Loucy (cell line): ENCODE measurements around the gene KCTD6.

Experiments used
- H2AFZ ChIP-seq: fragments of 200-600 bp; sonication (generic); 2 replicates; pipeline ENCODE4 v1.6.0; 2016; ENCODE audit warnings: antibody characterized with exemption, mild to moderate bottlenecking, low read length, moderate library complexity
- H3F3A ChIP-seq: fragments of 200-600 bp; 2 replicates; pipeline ENCODE4 v1.6.0; 2016; ENCODE audit warnings: antibody characterized with exemption, low read depth, mild to moderate bottlenecking
- H3K27me3 ChIP-seq: fragments of 200-600 bp; sonication (generic); 2 replicates; pipeline ENCODE4 v1.6.1; 2014; ENCODE audit warnings: low read length, mild to moderate bottlenecking; ENCODE audit not compliant: insufficient read depth, poor library complexity, severe bottlenecking
- H3K36me3 ChIP-seq: fragments of 200-600 bp; sonication (generic); 2 replicates; pipeline ENCODE4 v1.6.1; 2016; ENCODE audit warnings: low read length; ENCODE audit not compliant: insufficient read depth
- H3K4me1 ChIP-seq: fragments of 200-600 bp; sonication (generic); 2 replicates; pipeline ENCODE4 v1.5.1; 2014; ENCODE audit warnings: low read length, mild to moderate bottlenecking; ENCODE audit not compliant: insufficient read depth, poor library complexity, severe bottlenecking
- H3K4me2 ChIP-seq: fragments of 200-600 bp; sonication (generic); 2 replicates; pipeline ENCODE4 v1.6.0; 2014; ENCODE audit warnings: antibody characterized with exemption, low read length, low read depth, mild to moderate bottlenecking; ENCODE audit not compliant: poor library complexity, severe bottlenecking
- H3K4me3 ChIP-seq: fragments of 200-600 bp; sonication (generic); 2 replicates; pipeline ENCODE4 v1.5.1; 2014; ENCODE audit warnings: low read length, mild to moderate bottlenecking, mixed read lengths; ENCODE audit not compliant: poor library complexity, severe bottlenecking
- H3K79me2 ChIP-seq: fragments of 200-600 bp; sonication (generic); 2 replicates; pipeline ENCODE4 v1.6.1; 2014; ENCODE audit warnings: low read length; ENCODE audit not compliant: insufficient read depth
- H3K9ac ChIP-seq: fragments of 200-600 bp; sonication (generic); 2 replicates; pipeline ENCODE4 v1.6.0; 2014; ENCODE audit warnings: mild to moderate bottlenecking, low read depth, low read length, moderate library complexity; ENCODE audit not compliant: poor library complexity, severe bottlenecking
- H3K9me2 ChIP-seq: fragments of 200-600 bp; sonication (generic); replicated peaks from 2 replicates; pipeline ENCODE4 v1.6.1; 2016; ENCODE audit warnings: low read depth, low read length, mixed read lengths
- H3K9me3 ChIP-seq: fragments of 200-600 bp; sonication (generic); 2 replicates; pipeline ENCODE4 v1.6.1; 2014; ENCODE audit warnings: mild to moderate bottlenecking, antibody characterized with exemption, low read length, low read depth; ENCODE audit not compliant: insufficient read depth
- H4K20me1 ChIP-seq: fragments of 200-600 bp; sonication (generic); 2 replicates; pipeline ENCODE4 v1.6.0; 2014; ENCODE audit warnings: antibody characterized with exemption, low read length, mild to moderate bottlenecking; ENCODE audit not compliant: insufficient read depth, poor library complexity, severe bottlenecking
- CTCF ChIP-seq: fragments of 200-600 bp; sonication (generic); conservative IDR thresholded peaks from 2 replicates; pipeline ENCODE4 v1.5.1; 2014; ENCODE audit warnings: mild to moderate bottlenecking, antibody characterized with exemption, low read length
- EZH2phosphoT487 ChIP-seq: fragments of 200-600 bp; IDR thresholded peaks from 2 replicates; pipeline ENCODE4 v1.6.1; 2018; ENCODE audit warnings: antibody characterized with exemption, mild to moderate bottlenecking, moderate library complexity, borderline replicate concordance

The KCTD6 gene

GRCh38 chr3:58531555-58531954, 39.7 kb downstream of the KCTD6 start:
- Histone ChIP-seq H3K27me3 (no peaks in the 10 kb centered on the region), H3F3A (no peaks in the 10 kb centered on the region), H2AFZ (no peak overlapping the region), H3K4me2 (no peak overlapping the region), H3K4me1 (peaks cover 36% of the 10 kb centered on the region), H3K36me3 (no peaks in the 10 kb centered on the region), H3K79me2 (no peaks in the 10 kb centered on the region), H4K20me1 (no peaks in the 10 kb centered on the region), H3K9ac (no peak overlapping the region), H3K9me2 (no peaks in the 10 kb centered on the region), H3K4me3 (no peak overlapping the region), H3K9me3 (no peaks in the 10 kb centered on the region)
- TF ChIP-seq CTCF (no peak), EZH2phosphoT487 (no peak)

- Histone ChIP-seq H3K9me3 (no peaks in the 10 kb centered on the region), H3K27me3 (no peaks in the 10 kb centered on the region), H3K4me3 (no peak overlapping the region), H3K36me3 (no peaks in the 10 kb centered on the region), H3K9me2 (no peaks in the 10 kb centered on the region), H3K4me2 (no peak overlapping the region), H2AFZ (no peak overlapping the region), H4K20me1 (no peaks in the 10 kb centered on the region), H3K9ac (no peak overlapping the region), H3K79me2 (no peaks in the 10 kb centered on the region), H3K4me1 (peaks cover 40% of the 10 kb centered on the region), H3F3A (no peaks in the 10 kb centered on the region)
- no peak for TF ChIP-seq EZH2phosphoT487
- peak; percentile 64 for TF ChIP-seq CTCF
These were observed 40.1 kb downstream of the KCTD6 start for GRCh38 chr3:58531956-58532355.

- H3K4me2 ChIP-seq, result peak overlapping the region; percentile 26
- no peaks in the 10 kb centered on the region for H3F3A ChIP-seq
- H3K27me3 ChIP-seq, result no peaks in the 10 kb centered on the region
- H3K79me2 ChIP-seq, result no peaks in the 10 kb centered on the region
- H3K9me3 ChIP-seq, result no peaks in the 10 kb centered on the region
- H4K20me1 ChIP-seq, result no peaks in the 10 kb centered on the region
- peaks cover 48% of the 10 kb centered on the region for H3K4me1 ChIP-seq
- no peak overlapping the region for H3K9ac ChIP-seq
- no peak overlapping the region for H3K4me3 ChIP-seq
- H2AFZ ChIP-seq, result peak overlapping the region; percentile 13; the same call in 1 of the 2 replicates
- H3K9me2 ChIP-seq, result no peaks in the 10 kb centered on the region
- no peaks in the 10 kb centered on the region for H3K36me3 ChIP-seq
- TF ChIP-seq CTCF (peak; percentile 90), EZH2phosphoT487 (no peak)
These were observed 40.9 kb downstream of the KCTD6 start for GRCh38 chr3:58532794-58533220.
